ENCODE data around the gene PGGHG.

DNA sequence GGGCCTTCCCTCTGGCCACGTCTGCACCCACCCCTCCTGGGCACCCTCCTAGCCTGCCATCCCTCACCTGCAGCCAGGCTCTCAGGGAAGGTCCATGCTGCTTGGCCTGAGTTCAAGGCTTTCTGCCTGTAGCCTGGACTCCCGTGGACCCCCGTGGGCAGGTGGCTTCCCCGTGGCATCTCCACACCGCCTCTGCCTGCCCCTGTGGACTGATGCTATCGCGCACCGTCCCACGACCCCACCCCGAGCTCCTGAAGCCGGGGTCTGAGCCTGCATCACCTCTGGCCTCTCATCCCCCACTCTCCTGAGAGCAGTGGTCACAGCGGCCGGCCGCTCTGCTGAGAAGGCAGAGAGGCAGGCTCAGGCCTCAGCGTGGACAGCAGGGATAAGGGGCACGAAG is 5.9 kb downstream of the PGGHG start:
- no peak for TF ChIP-seq CTCF (IDR thresholded peaks at IDR 0.05; ENCODE audit: borderline replicate concordance, extremely low read depth, low read length, poor library complexity, severe bottlenecking)
- no peak for TF ChIP-seq EZH2 (IDR thresholded peaks at IDR 0.05; ENCODE audit: borderline replicate concordance, low read depth, low read length, severe bottlenecking)
